K562 (cell line): Measurements from ENCODE around the gene HOXA7. TPM values are rescaled to one million over a fixed set of nuclear protein-coding genes. Genes with fewer than 3 reads are reported as not detected.

ENCODE experiments used
- ATAC-seq: fragments of 200-7000 bp; cut with Tn5 transposase; 3 replicates; pipeline ENCODE4 v1.9.1; 2020; ENCODE audit warnings: moderate library complexity
- BruUV-seq: library from RNA; stranded (reverse); fragments of 400-500 nt; replicated peaks from 2 replicates; lab custom pipeline; 2021; lab: Mats Ljungman, UMichigan
- CTCF ChIA-PET: fragments of 300-600 bp; formaldehyde crosslinking; extraction: SDS; loops from one replicate; lab custom pipeline; 2021; ENCODE audit warnings: low intra/inter-chr PET ratio; lab: Yijun Ruan, JAX
- POLR2A ChIA-PET: fragments of 300-600, 350-650 bp; sonication (Branson Sonifier 250); formaldehyde crosslinking; extraction: SDS; loops from one replicate; lab custom pipeline; 2021; ENCODE audit warnings: antibody characterized with exemption, inconsistent platforms; lab: Yijun Ruan, JAX
- DNase-seq, 4 experiments: peaks; one replicate each; pipeline versions ENCODE4 v3.0.0 to v3.0.0-alpha.2; 2011 to 2018; ENCODE audit warnings: low spot score in 3 of 4, mixed read lengths in 3 of 4; ENCODE audit errors: extremely low read depth in 1 of 4
- FAIRE-seq: peaks from 2 replicates; lab custom pipeline; 2011; peaks lifted over from hg19 to GRCh38; lab: Jason Lieb, UNC
- H2AFZ ChIP-seq: 2 replicates; pipeline ENCODE4 v1.6.0; 2011; ENCODE audit warnings: low read depth, low read length, control low read depth, inconsistent platforms
- H3K27ac ChIP-seq: fragments of 200-600 bp; 3 replicates; pipeline ENCODE4 v1.8.0; 2011; ENCODE audit warnings: low read depth, mild to moderate bottlenecking, control low read depth, inconsistent platforms, low read length, moderate library complexity, mixed read lengths; ENCODE audit errors: extremely low read depth
- H3K27me3 ChIP-seq, 2 experiments: fragments of 300-600 bp in 1 of 2; 2 replicates in 1 of 2; 3 replicates in 1 of 2; pipeline versions ENCODE4 v1.6.0 to v1.8.0; 2011; ENCODE audit warnings: inconsistent platforms in 2 of 2, low read length in 2 of 2, mild to moderate bottlenecking in 1 of 2, mixed read lengths in 1 of 2, moderate library complexity in 1 of 2; ENCODE audit not compliant: control insufficient read depth in 2 of 2, insufficient read depth in 2 of 2
- H3K36me3 ChIP-seq: fragments of 300-600 bp; 3 replicates; pipeline ENCODE4 v1.8.0; 2011; ENCODE audit warnings: mild to moderate bottlenecking, low read length, inconsistent platforms; ENCODE audit not compliant: control insufficient read depth, insufficient read depth
- H3K4me1 ChIP-seq, 2 experiments: fragments of 200-600 bp in 1 of 2; replicated peaks in 1 of 2; 2 replicates in 1 of 2; 3 replicates in 1 of 2; pipeline versions ENCODE4 v1.5.1 to v1.8.0; 2011; ENCODE audit warnings: inconsistent platforms in 2 of 2, low read length in 2 of 2, mild to moderate bottlenecking in 1 of 2, mixed read lengths in 1 of 2, moderate library complexity in 1 of 2; ENCODE audit not compliant: control insufficient read depth in 2 of 2, insufficient read depth in 2 of 2
- H3K4me2 ChIP-seq: 2 replicates; pipeline ENCODE4 v1.6.1; 2011; ENCODE audit warnings: low read length, control low read depth, inconsistent platforms, mixed read lengths; ENCODE audit not compliant: insufficient read depth
- H3K4me3 ChIP-seq: fragments of 200-600 bp; sonication (generic), shearing (Covaris generic); 2 replicates; pipeline ENCODE4 v1.5.1; 2016; ENCODE audit warnings: control low read depth, inconsistent platforms
- H3K79me2 ChIP-seq: fragments of 200-600 bp; 3 replicates; pipeline ENCODE4 v1.8.0; 2011; ENCODE audit warnings: low read length, inconsistent platforms; ENCODE audit not compliant: control insufficient read depth, insufficient read depth
- H3K9ac ChIP-seq, 2 experiments: 2 replicates each; pipeline versions ENCODE4 v1.6.0 to v1.6.1; 2011; ENCODE audit warnings: low read depth in 2 of 2, low read length in 2 of 2, control low read depth in 1 of 2, inconsistent platforms in 1 of 2, mild to moderate bottlenecking in 1 of 2, mixed read lengths in 1 of 2; ENCODE audit not compliant: insufficient read depth in 1 of 2
- H3K9me1 ChIP-seq: one replicate; pipeline ENCODE4 v1.6.0; 2011; ENCODE audit warnings: inconsistent platforms, mild to moderate bottlenecking, low read length, moderate library complexity; ENCODE audit not compliant: control insufficient read depth, insufficient read depth
- H3K9me3 ChIP-seq: replicated peaks from 2 replicates; pipeline ENCODE4 v1.5.1; 2011; ENCODE audit warnings: low read depth, low read length, inconsistent platforms; ENCODE audit not compliant: control insufficient read depth, insufficient read depth
- H4K20me1 ChIP-seq: replicated peaks from 2 replicates; pipeline ENCODE4 v1.6.1; 2011; ENCODE audit warnings: low read length, inconsistent platforms, mixed read lengths; ENCODE audit not compliant: control insufficient read depth, insufficient read depth
- BCL6 ChIP-seq: fragments of 250-450 bp; sonication (Bioruptor Pico); IDR thresholded peaks from 2 replicates; pipeline ENCODE4 v1.4.0; 2020
- CBX1 ChIP-seq: sonication (generic); IDR thresholded peaks from 2 replicates; pipeline ENCODE4 v1.6.1; 2016; ENCODE audit warnings: antibody characterized with exemption, low read depth, mild to moderate bottlenecking
- FOXP1 ChIP-seq: sonication (generic); formaldehyde crosslinking; IDR thresholded peaks from 2 replicates; pipeline ENCODE4 v1.8.0; 2022; ENCODE audit warnings: mild to moderate bottlenecking, missing genetic modification reagents
- RFX1 ChIP-seq: fragments of 450-650 bp; IDR thresholded peaks from 2 replicates; pipeline ENCODE4 v1.6.1; 2016; ENCODE audit warnings: mild to moderate bottlenecking, moderate library complexity
- THRAP3 ChIP-seq: fragments of 450-650 bp; IDR thresholded peaks from 2 replicates; pipeline ENCODE4 v1.6.1; 2016; ENCODE audit warnings: mild to moderate bottlenecking, inconsistent platforms, borderline replicate concordance
- ZNF282 ChIP-seq: sonication (generic); formaldehyde crosslinking; IDR thresholded peaks from 2 replicates; pipeline ENCODE4 v1.8.1; 2023; ENCODE audit warnings: missing genetic modification reagents
- WGBS: fragments of 100-300 bp; shearing (Covaris generic); methylation state at CpG from one replicate; pipeline ENCODE4 v1.1.6; 2016; ENCODE audit warnings: low coverage, mixed read lengths; ENCODE audit not compliant: insufficient coverage; ENCODE audit errors: missing lambda C conversion rate; 5-methylcytosine and 5-hydroxymethylcytosine counted together
- in situ Hi-C: fragments of 300-500 bp; cut with MboI; formaldehyde crosslinking; loops from 4 replicates; pipeline ENCODE4 v1.15.0; 2018; ENCODE audit warnings: inconsistent platforms, mixed read lengths
- intact Hi-C: fragments of 100-400 bp; cut with micrococcal nuclease; formaldehyde crosslinking; loops from 2 replicates; pipeline ENCODE4 v1.14.2; 2022
- polyA plus RNA-seq, 8 experiments: library from polyadenylated mRNA; depleted of rRNA in 4 of 8; stranded (reverse) in 5 of 8; unstranded in 3 of 8; fragments of >200 nt; fragmentation: Nextera tagmentation in 2 of 8; fragmentation: Illumina TruSeq in 1 of 8; extraction: Ambion mirVana in 2 of 8; extraction: Trizol in 1 of 8; gene quantifications; 2 replicates each; pipeline versions ENCODE4 v1.2.1 to v1.2.3, GENCODE V29; 2011 to 2014; ENCODE audit warnings: inconsistent platforms in 1 of 8, missing spikeins in 1 of 8
- total RNA-seq, 7 experiments: library from RNA; depleted of rRNA in 6 of 7; stranded (reverse); fragments of >200 nt in 6 of 7; fragmentation: Illumina TruSeq in 2 of 7; extraction: Trizol in 2 of 7; gene quantifications; 2 replicates each; pipeline versions ENCODE4 v1.2.1 to v1.2.3, GENCODE V29; 2011 to 2021; ENCODE audit warnings: low replicate concordance in 1 of 7
- TF ChIP-seq, protein P1 (sequence below), 2 experiments: fragments of 450-650 bp; IDR thresholded peaks; 2 replicates each; pipeline ENCODE4 v1.6.1; 2018; ENCODE audit warnings: mild to moderate bottlenecking in 2 of 2, low read depth in 1 of 2; ENCODE audit not compliant: partially characterized antibody in 2 of 2

HOXA7 gene
- total and polyA plus RNA-seq, 9 of the 15 experiments (the other 6 are each of a cell fraction or from before 2014, with no cell fraction given): not detected

DNA sequence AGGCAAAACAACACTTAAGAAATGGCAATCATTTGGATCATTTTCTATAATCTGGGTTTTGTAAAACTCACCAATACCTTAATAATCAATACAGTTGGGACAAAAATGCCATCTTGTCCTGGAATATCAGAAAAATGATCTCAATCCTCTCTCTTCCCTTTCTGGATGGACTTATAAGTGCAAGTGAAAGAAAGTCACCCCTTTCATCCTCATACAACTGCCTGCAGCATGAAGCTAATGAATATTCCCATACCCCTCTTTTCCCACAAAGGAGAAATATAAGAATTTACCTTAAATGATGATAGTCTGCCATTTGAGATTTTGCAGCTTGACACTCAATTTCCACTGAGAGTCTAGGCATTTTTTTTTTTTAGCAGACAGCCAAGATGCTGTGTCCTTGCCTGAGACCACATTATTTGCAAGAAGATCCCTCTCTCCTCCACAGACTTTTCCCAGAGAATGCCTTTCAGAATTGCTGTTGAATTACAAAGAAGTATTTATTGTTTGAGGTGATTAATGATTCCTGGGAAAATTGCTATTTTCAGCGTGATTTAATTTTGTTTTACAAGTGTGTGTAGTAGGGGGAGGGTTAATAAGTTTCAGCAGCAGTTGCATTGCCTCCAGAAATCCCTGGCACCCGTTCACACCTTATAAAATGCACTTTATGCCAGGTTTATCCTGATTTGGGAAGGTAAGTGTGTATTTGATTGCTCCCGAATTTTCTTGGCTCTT lies 29.7 kb downstream of the HOXA7 start:
- H4K20me1 ChIP-seq: no peaks in the 10 kb centered on the region; the same call in none of the 2 replicates
- in situ Hi-C loops (loop anchor here (5.0 kb wide), 1 partner anchor 49 kb away; no protein-coding TSS in a partner anchor), intact Hi-C loops (no loop called here)
- peaks cover 20 to 57% of the 10 kb centered on the region in 2 experiments; a peak in 4 of 5 replicates for H3K27me3 ChIP-seq
- ATAC-seq (no peak), DNase-seq (no peak), FAIRE-seq (no peak)
- H3K79me2 ChIP-seq: no peaks in the 10 kb centered on the region
- CTCF ChIA-PET: interaction anchor here (0.5 to 0.7 kb wide), 2 partner anchors 34 to 749 kb away, joined by 3 read pairs; no protein-coding TSS in a partner anchor
- 0% methylated on average over 3 of the region's 3 CpGs for WGBS
- no peaks in the 10 kb centered on the region for H3K9me1 ChIP-seq
- no peaks in the 10 kb centered on the region for H3K9me3 ChIP-seq
- TF ChIP-seq THRAP3 (no peak), CBX1 (no peak), FOXP1 (CRISPR knock-in tag) (no peak), BCL6 (CRISPR knock-in tag) (no peak), ZNF282 (CRISPR knock-in tag) (no peak), RFX1 (no peak)
- TF ChIP-seq, protein P1, sequence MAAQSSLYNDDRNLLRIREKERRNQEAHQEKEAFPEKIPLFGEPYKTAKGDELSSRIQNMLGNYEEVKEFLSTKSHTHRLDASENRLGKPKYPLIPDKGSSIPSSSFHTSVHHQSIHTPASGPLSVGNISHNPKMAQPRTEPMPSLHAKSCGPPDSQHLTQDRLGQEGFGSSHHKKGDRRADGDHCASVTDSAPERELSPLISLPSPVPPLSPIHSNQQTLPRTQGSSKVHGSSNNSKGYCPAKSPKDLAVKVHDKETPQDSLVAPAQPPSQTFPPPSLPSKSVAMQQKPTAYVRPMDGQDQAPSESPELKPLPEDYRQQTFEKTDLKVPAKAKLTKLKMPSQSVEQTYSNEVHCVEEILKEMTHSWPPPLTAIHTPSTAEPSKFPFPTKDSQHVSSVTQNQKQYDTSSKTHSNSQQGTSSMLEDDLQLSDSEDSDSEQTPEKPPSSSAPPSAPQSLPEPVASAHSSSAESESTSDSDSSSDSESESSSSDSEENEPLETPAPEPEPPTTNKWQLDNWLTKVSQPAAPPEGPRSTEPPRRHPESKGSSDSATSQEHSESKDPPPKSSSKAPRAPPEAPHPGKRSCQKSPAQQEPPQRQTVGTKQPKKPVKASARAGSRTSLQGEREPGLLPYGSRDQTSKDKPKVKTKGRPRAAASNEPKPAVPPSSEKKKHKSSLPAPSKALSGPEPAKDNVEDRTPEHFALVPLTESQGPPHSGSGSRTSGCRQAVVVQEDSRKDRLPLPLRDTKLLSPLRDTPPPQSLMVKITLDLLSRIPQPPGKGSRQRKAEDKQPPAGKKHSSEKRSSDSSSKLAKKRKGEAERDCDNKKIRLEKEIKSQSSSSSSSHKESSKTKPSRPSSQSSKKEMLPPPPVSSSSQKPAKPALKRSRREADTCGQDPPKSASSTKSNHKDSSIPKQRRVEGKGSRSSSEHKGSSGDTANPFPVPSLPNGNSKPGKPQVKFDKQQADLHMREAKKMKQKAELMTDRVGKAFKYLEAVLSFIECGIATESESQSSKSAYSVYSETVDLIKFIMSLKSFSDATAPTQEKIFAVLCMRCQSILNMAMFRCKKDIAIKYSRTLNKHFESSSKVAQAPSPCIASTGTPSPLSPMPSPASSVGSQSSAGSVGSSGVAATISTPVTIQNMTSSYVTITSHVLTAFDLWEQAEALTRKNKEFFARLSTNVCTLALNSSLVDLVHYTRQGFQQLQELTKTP (IDR thresholded peaks at IDR 0.05; ENCODE audit: low read depth in 1 of 2, partially characterized antibody in 2 of 2): no peak
- H3K36me3 ChIP-seq: no peaks in the 10 kb centered on the region
- no peak overlapping the region for H3K4me2 ChIP-seq
- no peaks in the 10 kb centered on the region for H3K4me1 ChIP-seq
- no peak overlapping the region for H3K4me3 ChIP-seq
- BruUV-seq: no TSS peak
- H3K9ac ChIP-seq: no peak overlapping the region
- POLR2A ChIA-PET: interaction anchor here (0.6 kb wide), 2 partner anchors 9 to 21 kb away, joined by 3 to 4 read pairs; no protein-coding TSS in a partner anchor
- H2AFZ ChIP-seq: no peak overlapping the region
- no peak overlapping the region for H3K27ac ChIP-seq
